WTC11 (cell line): ENCODE data around the gene MAGOH.

ENCODE experiments used
- FOXK1 ChIP-seq: sonication (generic); formaldehyde crosslinking; IDR thresholded peaks from 2 replicates; pipeline ENCODE4 v1.8.0; 2022; ENCODE audit warnings: mild to moderate bottlenecking, moderate library complexity, missing genetic modification reagents
- MXD4 ChIP-seq: fragments of 250-450 bp; sonication (Bioruptor Pico); IDR thresholded peaks from 2 replicates; pipeline ENCODE4 v1.8.0; 2021; ENCODE audit warnings: mild to moderate bottlenecking, moderate library complexity, borderline replicate concordance
- NFE2L1 ChIP-seq: sonication (generic); formaldehyde crosslinking; IDR thresholded peaks from 2 replicates; pipeline ENCODE4 v1.8.1; 2023; ENCODE audit warnings: missing genetic modification reagents
- NR2C2 ChIP-seq: sonication (generic); formaldehyde crosslinking; IDR thresholded peaks from 2 replicates; pipeline ENCODE4 v1.8.0; 2022; ENCODE audit warnings: mild to moderate bottlenecking, missing genetic modification reagents
- ZBTB21 ChIP-seq: sonication (generic); formaldehyde crosslinking; IDR thresholded peaks from 2 replicates; pipeline ENCODE4 v1.8.1; 2023; ENCODE audit warnings: mild to moderate bottlenecking, missing genetic modification reagents, borderline replicate concordance
- ZNF416 ChIP-seq: fragments of 250-450 bp; sonication (Bioruptor Pico); IDR thresholded peaks from 2 replicates; pipeline ENCODE4 v1.9.0; 2021; ENCODE audit warnings: mild to moderate bottlenecking, inconsistent platforms
- TF ChIP-seq, protein P1 (sequence below): sonication (generic); formaldehyde crosslinking; IDR thresholded peaks from 2 replicates; pipeline ENCODE4 v1.8.0; 2022; ENCODE audit warnings: missing genetic modification reagents
- TF ChIP-seq, protein P2 (sequence below): fragments of 200-600 bp; IDR thresholded peaks from 2 replicates; pipeline ENCODE4 v1.8.0; 2022; ENCODE audit warnings: antibody characterized with exemption

DNA sequence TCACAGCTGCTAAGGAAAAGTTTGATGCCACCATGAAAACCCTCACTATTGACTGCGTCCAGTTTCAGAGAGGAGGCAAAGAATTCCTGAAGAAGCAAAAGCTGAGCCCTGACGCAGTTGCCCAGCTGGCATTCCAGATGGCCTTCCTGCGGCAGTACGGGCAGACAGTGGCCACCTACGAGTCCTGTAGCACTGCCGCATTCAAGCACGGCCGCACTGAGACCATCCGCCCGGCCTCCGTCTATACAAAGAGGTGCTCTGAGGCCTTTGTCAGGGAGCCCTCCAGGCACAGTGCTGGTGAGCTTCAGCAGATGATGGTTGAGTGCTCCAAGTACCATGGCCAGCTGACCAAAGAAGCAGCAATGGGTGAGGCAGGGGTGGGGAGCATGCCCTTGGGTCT, 27.4 kb downstream of the MAGOH start:
- TF ChIP-seq, protein P1, sequence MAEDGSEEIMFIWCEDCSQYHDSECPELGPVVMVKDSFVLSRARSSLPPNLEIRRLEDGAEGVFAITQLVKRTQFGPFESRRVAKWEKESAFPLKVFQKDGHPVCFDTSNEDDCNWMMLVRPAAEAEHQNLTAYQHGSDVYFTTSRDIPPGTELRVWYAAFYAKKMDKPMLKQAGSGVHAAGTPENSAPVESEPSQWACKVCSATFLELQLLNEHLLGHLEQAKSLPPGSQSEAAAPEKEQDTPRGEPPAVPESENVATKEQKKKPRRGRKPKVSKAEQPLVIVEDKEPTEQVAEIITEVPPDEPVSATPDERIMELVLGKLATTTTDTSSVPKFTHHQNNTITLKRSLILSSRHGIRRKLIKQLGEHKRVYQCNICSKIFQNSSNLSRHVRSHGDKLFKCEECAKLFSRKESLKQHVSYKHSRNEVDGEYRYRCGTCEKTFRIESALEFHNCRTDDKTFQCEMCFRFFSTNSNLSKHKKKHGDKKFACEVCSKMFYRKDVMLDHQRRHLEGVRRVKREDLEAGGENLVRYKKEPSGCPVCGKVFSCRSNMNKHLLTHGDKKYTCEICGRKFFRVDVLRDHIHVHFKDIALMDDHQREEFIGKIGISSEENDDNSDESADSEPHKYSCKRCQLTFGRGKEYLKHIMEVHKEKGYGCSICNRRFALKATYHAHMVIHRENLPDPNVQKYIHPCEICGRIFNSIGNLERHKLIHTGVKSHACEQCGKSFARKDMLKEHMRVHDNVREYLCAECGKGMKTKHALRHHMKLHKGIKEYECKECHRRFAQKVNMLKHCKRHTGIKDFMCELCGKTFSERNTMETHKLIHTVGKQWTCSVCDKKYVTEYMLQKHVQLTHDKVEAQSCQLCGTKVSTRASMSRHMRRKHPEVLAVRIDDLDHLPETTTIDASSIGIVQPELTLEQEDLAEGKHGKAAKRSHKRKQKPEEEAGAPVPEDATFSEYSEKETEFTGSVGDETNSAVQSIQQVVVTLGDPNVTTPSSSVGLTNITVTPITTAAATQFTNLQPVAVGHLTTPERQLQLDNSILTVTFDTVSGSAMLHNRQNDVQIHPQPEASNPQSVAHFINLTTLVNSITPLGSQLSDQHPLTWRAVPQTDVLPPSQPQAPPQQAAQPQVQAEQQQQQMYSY (CRISPR knock-in tag) = no peak
- TF ChIP-seq, protein P2, sequence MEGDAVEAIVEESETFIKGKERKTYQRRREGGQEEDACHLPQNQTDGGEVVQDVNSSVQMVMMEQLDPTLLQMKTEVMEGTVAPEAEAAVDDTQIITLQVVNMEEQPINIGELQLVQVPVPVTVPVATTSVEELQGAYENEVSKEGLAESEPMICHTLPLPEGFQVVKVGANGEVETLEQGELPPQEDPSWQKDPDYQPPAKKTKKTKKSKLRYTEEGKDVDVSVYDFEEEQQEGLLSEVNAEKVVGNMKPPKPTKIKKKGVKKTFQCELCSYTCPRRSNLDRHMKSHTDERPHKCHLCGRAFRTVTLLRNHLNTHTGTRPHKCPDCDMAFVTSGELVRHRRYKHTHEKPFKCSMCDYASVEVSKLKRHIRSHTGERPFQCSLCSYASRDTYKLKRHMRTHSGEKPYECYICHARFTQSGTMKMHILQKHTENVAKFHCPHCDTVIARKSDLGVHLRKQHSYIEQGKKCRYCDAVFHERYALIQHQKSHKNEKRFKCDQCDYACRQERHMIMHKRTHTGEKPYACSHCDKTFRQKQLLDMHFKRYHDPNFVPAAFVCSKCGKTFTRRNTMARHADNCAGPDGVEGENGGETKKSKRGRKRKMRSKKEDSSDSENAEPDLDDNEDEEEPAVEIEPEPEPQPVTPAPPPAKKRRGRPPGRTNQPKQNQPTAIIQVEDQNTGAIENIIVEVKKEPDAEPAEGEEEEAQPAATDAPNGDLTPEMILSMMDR = no peak
- TF ChIP-seq NR2C2 (CRISPR knock-in tag) (no peak), NFE2L1 (no peak), ZBTB21 (CRISPR knock-in tag) (no peak), MXD4 (CRISPR knock-in tag) (no peak), ZNF416 (CRISPR knock-in tag) (no peak), FOXK1 (no peak)
